Measurements from ENCODE around the gene FSTL4. TPM values are rescaled to one million over a fixed set of nuclear protein-coding genes. Genes with fewer than 3 reads are reported as not detected.

The FSTL4 gene
- polyA plus RNA-seq, 3 donors, result not detected

DNA sequence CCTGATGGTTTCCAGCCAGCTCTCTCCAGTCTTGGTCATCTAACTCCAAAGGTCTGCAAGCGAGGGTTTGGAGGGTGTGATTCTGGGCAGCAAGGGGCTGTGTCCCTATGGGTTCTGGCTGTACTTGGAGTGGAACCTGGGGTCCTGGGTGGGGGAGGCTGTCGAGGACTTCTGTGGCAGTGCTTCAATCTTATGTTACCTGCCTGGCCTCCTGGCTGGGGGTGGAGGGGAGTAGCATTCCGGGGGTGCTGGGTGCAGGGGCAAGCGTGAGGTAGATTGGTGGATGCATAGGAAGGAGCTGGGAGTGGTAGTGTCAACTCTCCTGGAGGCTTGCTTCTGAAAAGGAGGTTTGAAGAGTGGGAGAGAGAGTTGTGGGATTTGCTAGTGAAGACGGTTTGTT, 417.1 kb downstream of the FSTL4 start:
- Mint-ChIP-seq H3K27ac (peak overlapping the region in 1 of 7 donors; percentile 36), H3K9me3 (no peaks in the 10 kb centered on the region), H3K4me3 (no peak overlapping the region), H3K36me3 (no peaks in the 10 kb centered on the region), H3K27me3 (ENCODE audit: low read depth in 3 of 3) (peaks cover 3 to 8% (median 4%) of the 10 kb centered on the region in 3 donors), H3K4me1 (no peaks in the 10 kb centered on the region)
- no peaks in the 10 kb centered on the region for H3K27me3 ChIP-seq (ENCODE audit: control insufficient read depth in 2 of 2, insufficient read depth in 2 of 2, low read length in 2 of 2)
- no peak overlapping the region for H3K9ac ChIP-seq (ENCODE audit: insufficient read depth, low read length, poor library complexity, severe bottlenecking)
- no peaks in the 10 kb centered on the region for H3K79me2 ChIP-seq (ENCODE audit: insufficient read depth, low read length)
- no peak overlapping the region for H3K4me3 ChIP-seq (replicated peaks in 1 of 3; ENCODE audit: low read depth in 2 of 3, low read length in 3 of 3)
- H4K20me1 ChIP-seq (ENCODE audit: insufficient read depth, low read length), result no peaks in the 10 kb centered on the region
- TF ChIP-seq, protein P1, sequence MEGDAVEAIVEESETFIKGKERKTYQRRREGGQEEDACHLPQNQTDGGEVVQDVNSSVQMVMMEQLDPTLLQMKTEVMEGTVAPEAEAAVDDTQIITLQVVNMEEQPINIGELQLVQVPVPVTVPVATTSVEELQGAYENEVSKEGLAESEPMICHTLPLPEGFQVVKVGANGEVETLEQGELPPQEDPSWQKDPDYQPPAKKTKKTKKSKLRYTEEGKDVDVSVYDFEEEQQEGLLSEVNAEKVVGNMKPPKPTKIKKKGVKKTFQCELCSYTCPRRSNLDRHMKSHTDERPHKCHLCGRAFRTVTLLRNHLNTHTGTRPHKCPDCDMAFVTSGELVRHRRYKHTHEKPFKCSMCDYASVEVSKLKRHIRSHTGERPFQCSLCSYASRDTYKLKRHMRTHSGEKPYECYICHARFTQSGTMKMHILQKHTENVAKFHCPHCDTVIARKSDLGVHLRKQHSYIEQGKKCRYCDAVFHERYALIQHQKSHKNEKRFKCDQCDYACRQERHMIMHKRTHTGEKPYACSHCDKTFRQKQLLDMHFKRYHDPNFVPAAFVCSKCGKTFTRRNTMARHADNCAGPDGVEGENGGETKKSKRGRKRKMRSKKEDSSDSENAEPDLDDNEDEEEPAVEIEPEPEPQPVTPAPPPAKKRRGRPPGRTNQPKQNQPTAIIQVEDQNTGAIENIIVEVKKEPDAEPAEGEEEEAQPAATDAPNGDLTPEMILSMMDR (IDR thresholded peaks at IDR 0.05), result no peak
- no peak overlapping the region for H3K27ac ChIP-seq (ENCODE audit: low read depth in 1 of 2, low read length in 2 of 2)
- H3K4me2 ChIP-seq (replicated peaks; ENCODE audit: extremely low read depth, low read length, poor library complexity, severe bottlenecking), result no peak overlapping the region
- 86% methylated on average over 4 of the region's 5 CpGs for WGBS (ENCODE audit: insufficient coverage)
- no peak for DNase-seq
- no peaks in the 10 kb centered on the region for H3K36me3 ChIP-seq (replicated peaks in 1 of 2; ENCODE audit: control insufficient read depth in 1 of 2, insufficient read depth in 2 of 2, low read length in 2 of 2)
- no peaks in the 10 kb centered on the region for H3K9me3 ChIP-seq (replicated peaks in 1 of 2; ENCODE audit: control insufficient read depth in 1 of 2, insufficient read depth in 1 of 2, low read length in 2 of 2)
- no peak overlapping the region for H2AFZ ChIP-seq (ENCODE audit: insufficient read depth, low read depth, low read length, poor library complexity, severe bottlenecking)
- no peaks in the 10 kb centered on the region for H3K4me1 ChIP-seq (ENCODE audit: control insufficient read depth in 1 of 2, insufficient read depth in 2 of 2, low read length in 2 of 2)
- intact Hi-C loops (cut with micrococcal nuclease), result no loop called here

DNA sequence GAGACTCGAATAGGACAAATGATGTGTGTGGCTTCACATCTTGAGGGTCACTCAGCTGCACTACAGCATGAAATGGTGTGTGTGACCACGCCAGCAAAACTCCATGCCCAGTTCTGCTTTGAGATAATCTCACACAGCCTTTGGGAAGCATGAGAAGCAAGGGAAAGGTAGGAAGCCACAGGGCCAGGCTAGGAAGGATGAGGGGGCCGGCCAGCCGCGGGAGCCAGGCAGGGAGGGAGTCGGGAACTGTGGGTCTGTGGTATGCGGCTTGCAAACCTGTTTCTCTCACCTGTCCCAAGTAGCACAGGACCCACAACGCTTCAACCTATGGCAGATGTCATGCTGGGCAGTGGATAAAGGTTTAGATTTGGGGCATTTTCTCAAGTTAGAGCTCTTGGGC, 418.5 kb downstream of the FSTL4 start:
- no peaks in the 10 kb centered on the region for H3K9me3 ChIP-seq (replicated peaks in 1 of 2; ENCODE audit: control insufficient read depth in 1 of 2, insufficient read depth in 1 of 2, low read length in 2 of 2)
- no peaks in the 10 kb centered on the region for H3K36me3 ChIP-seq (replicated peaks in 1 of 2; ENCODE audit: control insufficient read depth in 1 of 2, insufficient read depth in 2 of 2, low read length in 2 of 2)
- no peak for DNase-seq
- no peaks in the 10 kb centered on the region for H3K4me1 Mint-ChIP-seq
- intact Hi-C loops (cut with micrococcal nuclease), result no loop called here
- H3K27me3 ChIP-seq (ENCODE audit: control insufficient read depth in 2 of 2, insufficient read depth in 2 of 2, low read length in 2 of 2), result no peaks in the 10 kb centered on the region
- no peak overlapping the region for H3K4me3 Mint-ChIP-seq
- TF ChIP-seq, protein P1 (IDR thresholded peaks at IDR 0.05), result no peak
- no peak overlapping the region for H3K4me2 ChIP-seq (replicated peaks; ENCODE audit: extremely low read depth, low read length, poor library complexity, severe bottlenecking)
- WGBS (ENCODE audit: insufficient coverage), result 100% methylated on average over 2 of the region's 8 CpGs
- H3K4me1 ChIP-seq (ENCODE audit: control insufficient read depth in 1 of 2, insufficient read depth in 2 of 2, low read length in 2 of 2), result no peaks in the 10 kb centered on the region
- H3K27ac ChIP-seq (ENCODE audit: low read depth in 1 of 2, low read length in 2 of 2), result no peak overlapping the region
- H3K9ac ChIP-seq (ENCODE audit: insufficient read depth, low read length, poor library complexity, severe bottlenecking), result no peak overlapping the region
- H3K9me3 Mint-ChIP-seq, result no peaks in the 10 kb centered on the region
- H3K36me3 Mint-ChIP-seq, result no peaks in the 10 kb centered on the region
- H2AFZ ChIP-seq (ENCODE audit: insufficient read depth, low read depth, low read length, poor library complexity, severe bottlenecking), result no peak overlapping the region
- peaks cover 1 to 7% (median 4%) of the 10 kb centered on the region in 3 donors for H3K27me3 Mint-ChIP-seq (ENCODE audit: low read depth in 3 of 3)
- no peak overlapping the region for H3K27ac Mint-ChIP-seq
- no peak overlapping the region for H3K4me3 ChIP-seq (replicated peaks in 1 of 3; ENCODE audit: low read depth in 2 of 3, low read length in 3 of 3)
- H4K20me1 ChIP-seq (ENCODE audit: insufficient read depth, low read length), result no peaks in the 10 kb centered on the region
- no peaks in the 10 kb centered on the region for H3K79me2 ChIP-seq (ENCODE audit: insufficient read depth, low read length)

All from CD14-positive monocyte (primary cell).